H1 (cell line): ENCODE measurements around the gene FIG4. TPM values are rescaled to one million over a fixed set of nuclear protein-coding genes. Genes with fewer than 3 reads are reported as not detected.

Experiments used
- CEBPB ChIP-seq: IDR thresholded peaks from 2 replicates; pipeline ENCODE4 v1.6.1; 2012; ENCODE audit warnings: low read depth, low read length
- CREB1 ChIP-seq: IDR thresholded peaks from 2 replicates; pipeline ENCODE4 v1.6.1; 2012; ENCODE audit warnings: inconsistent platforms
- CTBP2 ChIP-seq: IDR thresholded peaks from 2 replicates; pipeline ENCODE4 v1.7.0; 2011; ENCODE audit warnings: borderline replicate concordance, mild to moderate bottlenecking, moderate library complexity, mixed read lengths, low read length; ENCODE audit not compliant: insufficient read depth, insufficient read length
- HDAC6 ChIP-seq: IDR thresholded peaks from one replicate; pipeline ENCODE4 v1.7.1; 2012; ENCODE audit warnings: low read depth, mild to moderate bottlenecking, inconsistent platforms, low read length, moderate library complexity
- JUND ChIP-seq: IDR thresholded peaks from 2 replicates; pipeline ENCODE4 v1.6.1; 2011; ENCODE audit warnings: mild to moderate bottlenecking, improper control_type of control experiment, low read length
- RXRA ChIP-seq: IDR thresholded peaks from 2 replicates; pipeline ENCODE4 v1.6.1; 2011; ENCODE audit warnings: low read depth, mild to moderate bottlenecking, low read length, moderate library complexity; ENCODE audit not compliant: insufficient read depth
- SRF ChIP-seq: IDR thresholded peaks from 2 replicates; pipeline ENCODE4 v1.6.1; 2011; ENCODE audit warnings: mild to moderate bottlenecking, low read depth, low read length, moderate library complexity
- TAF7 ChIP-seq: optimal IDR thresholded peaks from 2 replicates; pipeline ENCODE3; 2011; ENCODE audit warnings: low read depth, mild to moderate bottlenecking, inconsistent platforms, low read length, moderate library complexity, borderline replicate concordance
- polyA plus RNA-seq, 7 experiments: library from polyadenylated mRNA; depleted of rRNA in 3 of 7; stranded (reverse) in 5 of 7; unstranded in 2 of 7; fragments of >200 nt in 5 of 7; fragments of 200-250 nt in 2 of 7; gene quantifications; 1 replicate in 5 of 7; 2 replicates in 1 of 7; 4 replicates in 1 of 7; pipeline versions ENCODE4 v1.2.1 to v1.2.3, GENCODE V29; 2011 to 2013; ENCODE audit warnings: missing spikeins in 2 of 7, mixed read lengths in 2 of 7
- total RNA-seq: library from RNA; stranded (reverse); fragmentation: NEBNext Ultra II Directional; extraction: Animal tissue kit (Norgen Biotek cat#: 25700); gene quantifications from 2 replicates; pipeline ENCODE4 v1.2.1, GENCODE V29; 2021
- TF ChIP-seq, protein P1 (sequence below): fragments of 300-600 bp; sonication (generic); IDR thresholded peaks from 2 replicates; pipeline ENCODE4 v1.7.1; 2012; ENCODE audit warnings: low read length, moderate library complexity, mild to moderate bottlenecking, inconsistent platforms; ENCODE audit not compliant: insufficient replicate concordance
- TF ChIP-seq, protein P2 (sequence below): IDR thresholded peaks from 2 replicates; pipeline ENCODE4 v1.6.1; 2011; ENCODE audit warnings: low read length, improper control_type of control experiment

Gene FIG4
- total and polyA plus RNA-seq, 2 of the 8 experiments (the other 6 are each of a cell fraction or from before 2014, with no cell fraction given): 11.8 to 21.9 TPM

DNA sequence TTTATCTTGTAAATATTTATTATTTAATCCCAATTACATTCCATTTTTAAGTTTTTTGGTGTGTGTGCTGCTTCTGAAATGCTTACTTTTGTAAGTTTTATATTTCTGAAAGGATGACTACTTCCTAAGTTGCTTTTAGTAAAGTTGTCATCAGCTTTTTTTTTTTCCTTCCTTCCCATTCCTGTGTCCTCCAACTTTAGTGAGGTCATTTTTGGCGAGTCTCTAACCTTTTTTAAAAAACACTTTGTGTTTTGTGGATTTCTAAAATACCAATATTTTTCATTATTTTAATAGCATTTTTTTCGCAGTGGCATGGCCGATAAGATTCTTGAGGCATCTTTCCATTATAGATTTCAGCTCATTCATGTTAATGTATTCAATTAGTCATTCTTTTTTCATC lies 30.9 kb downstream of the FIG4 start (continued):
- TF ChIP-seq, protein P1, sequence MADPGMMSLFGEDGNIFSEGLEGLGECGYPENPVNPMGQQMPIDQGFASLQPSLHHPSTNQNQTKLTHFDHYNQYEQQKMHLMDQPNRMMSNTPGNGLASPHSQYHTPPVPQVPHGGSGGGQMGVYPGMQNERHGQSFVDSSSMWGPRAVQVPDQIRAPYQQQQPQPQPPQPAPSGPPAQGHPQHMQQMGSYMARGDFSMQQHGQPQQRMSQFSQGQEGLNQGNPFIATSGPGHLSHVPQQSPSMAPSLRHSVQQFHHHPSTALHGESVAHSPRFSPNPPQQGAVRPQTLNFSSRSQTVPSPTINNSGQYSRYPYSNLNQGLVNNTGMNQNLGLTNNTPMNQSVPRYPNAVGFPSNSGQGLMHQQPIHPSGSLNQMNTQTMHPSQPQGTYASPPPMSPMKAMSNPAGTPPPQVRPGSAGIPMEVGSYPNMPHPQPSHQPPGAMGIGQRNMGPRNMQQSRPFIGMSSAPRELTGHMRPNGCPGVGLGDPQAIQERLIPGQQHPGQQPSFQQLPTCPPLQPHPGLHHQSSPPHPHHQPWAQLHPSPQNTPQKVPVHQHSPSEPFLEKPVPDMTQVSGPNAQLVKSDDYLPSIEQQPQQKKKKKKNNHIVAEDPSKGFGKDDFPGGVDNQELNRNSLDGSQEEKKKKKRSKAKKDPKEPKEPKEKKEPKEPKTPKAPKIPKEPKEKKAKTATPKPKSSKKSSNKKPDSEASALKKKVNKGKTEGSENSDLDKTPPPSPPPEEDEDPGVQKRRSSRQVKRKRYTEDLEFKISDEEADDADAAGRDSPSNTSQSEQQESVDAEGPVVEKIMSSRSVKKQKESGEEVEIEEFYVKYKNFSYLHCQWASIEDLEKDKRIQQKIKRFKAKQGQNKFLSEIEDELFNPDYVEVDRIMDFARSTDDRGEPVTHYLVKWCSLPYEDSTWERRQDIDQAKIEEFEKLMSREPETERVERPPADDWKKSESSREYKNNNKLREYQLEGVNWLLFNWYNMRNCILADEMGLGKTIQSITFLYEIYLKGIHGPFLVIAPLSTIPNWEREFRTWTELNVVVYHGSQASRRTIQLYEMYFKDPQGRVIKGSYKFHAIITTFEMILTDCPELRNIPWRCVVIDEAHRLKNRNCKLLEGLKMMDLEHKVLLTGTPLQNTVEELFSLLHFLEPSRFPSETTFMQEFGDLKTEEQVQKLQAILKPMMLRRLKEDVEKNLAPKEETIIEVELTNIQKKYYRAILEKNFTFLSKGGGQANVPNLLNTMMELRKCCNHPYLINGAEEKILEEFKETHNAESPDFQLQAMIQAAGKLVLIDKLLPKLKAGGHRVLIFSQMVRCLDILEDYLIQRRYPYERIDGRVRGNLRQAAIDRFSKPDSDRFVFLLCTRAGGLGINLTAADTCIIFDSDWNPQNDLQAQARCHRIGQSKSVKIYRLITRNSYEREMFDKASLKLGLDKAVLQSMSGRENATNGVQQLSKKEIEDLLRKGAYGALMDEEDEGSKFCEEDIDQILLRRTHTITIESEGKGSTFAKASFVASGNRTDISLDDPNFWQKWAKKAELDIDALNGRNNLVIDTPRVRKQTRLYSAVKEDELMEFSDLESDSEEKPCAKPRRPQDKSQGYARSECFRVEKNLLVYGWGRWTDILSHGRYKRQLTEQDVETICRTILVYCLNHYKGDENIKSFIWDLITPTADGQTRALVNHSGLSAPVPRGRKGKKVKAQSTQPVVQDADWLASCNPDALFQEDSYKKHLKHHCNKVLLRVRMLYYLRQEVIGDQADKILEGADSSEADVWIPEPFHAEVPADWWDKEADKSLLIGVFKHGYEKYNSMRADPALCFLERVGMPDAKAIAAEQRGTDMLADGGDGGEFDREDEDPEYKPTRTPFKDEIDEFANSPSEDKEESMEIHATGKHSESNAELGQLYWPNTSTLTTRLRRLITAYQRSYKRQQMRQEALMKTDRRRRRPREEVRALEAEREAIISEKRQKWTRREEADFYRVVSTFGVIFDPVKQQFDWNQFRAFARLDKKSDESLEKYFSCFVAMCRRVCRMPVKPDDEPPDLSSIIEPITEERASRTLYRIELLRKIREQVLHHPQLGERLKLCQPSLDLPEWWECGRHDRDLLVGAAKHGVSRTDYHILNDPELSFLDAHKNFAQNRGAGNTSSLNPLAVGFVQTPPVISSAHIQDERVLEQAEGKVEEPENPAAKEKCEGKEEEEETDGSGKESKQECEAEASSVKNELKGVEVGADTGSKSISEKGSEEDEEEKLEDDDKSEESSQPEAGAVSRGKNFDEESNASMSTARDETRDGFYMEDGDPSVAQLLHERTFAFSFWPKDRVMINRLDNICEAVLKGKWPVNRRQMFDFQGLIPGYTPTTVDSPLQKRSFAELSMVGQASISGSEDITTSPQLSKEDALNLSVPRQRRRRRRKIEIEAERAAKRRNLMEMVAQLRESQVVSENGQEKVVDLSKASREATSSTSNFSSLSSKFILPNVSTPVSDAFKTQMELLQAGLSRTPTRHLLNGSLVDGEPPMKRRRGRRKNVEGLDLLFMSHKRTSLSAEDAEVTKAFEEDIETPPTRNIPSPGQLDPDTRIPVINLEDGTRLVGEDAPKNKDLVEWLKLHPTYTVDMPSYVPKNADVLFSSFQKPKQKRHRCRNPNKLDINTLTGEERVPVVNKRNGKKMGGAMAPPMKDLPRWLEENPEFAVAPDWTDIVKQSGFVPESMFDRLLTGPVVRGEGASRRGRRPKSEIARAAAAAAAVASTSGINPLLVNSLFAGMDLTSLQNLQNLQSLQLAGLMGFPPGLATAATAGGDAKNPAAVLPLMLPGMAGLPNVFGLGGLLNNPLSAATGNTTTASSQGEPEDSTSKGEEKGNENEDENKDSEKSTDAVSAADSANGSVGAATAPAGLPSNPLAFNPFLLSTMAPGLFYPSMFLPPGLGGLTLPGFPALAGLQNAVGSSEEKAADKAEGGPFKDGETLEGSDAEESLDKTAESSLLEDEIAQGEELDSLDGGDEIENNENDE: no peak
- TF ChIP-seq TAF7: no peak
- no peak for TF ChIP-seq HDAC6
- TF ChIP-seq RXRA: no peak
- no peak for TF ChIP-seq CEBPB
- TF ChIP-seq, protein P2, sequence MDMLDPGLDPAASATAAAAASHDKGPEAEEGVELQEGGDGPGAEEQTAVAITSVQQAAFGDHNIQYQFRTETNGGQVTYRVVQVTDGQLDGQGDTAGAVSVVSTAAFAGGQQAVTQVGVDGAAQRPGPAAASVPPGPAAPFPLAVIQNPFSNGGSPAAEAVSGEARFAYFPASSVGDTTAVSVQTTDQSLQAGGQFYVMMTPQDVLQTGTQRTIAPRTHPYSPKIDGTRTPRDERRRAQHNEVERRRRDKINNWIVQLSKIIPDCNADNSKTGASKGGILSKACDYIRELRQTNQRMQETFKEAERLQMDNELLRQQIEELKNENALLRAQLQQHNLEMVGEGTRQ: no peak
- no peak for TF ChIP-seq CTBP2
- no peak for TF ChIP-seq CREB1
- TF ChIP-seq JUND: no peak
- no peak for TF ChIP-seq SRF
